ENCODE measurements around the gene ARMH3. TPM values are rescaled to one million over a fixed set of nuclear protein-coding genes. Genes with fewer than 3 reads are reported as not detected.
"Not testable (repeated sequence)": the region's sequence is repeated elsewhere in the genome, so short reads cannot be mapped to it uniquely, and the experiment has no call there.

The ARMH3 gene
- total and polyA plus RNA-seq, 10 of the 15 experiments (the other 5 are each of a cell fraction or from before 2014, with no cell fraction given) = 13.0 to 33.0 (median 16.4) TPM

DNA sequence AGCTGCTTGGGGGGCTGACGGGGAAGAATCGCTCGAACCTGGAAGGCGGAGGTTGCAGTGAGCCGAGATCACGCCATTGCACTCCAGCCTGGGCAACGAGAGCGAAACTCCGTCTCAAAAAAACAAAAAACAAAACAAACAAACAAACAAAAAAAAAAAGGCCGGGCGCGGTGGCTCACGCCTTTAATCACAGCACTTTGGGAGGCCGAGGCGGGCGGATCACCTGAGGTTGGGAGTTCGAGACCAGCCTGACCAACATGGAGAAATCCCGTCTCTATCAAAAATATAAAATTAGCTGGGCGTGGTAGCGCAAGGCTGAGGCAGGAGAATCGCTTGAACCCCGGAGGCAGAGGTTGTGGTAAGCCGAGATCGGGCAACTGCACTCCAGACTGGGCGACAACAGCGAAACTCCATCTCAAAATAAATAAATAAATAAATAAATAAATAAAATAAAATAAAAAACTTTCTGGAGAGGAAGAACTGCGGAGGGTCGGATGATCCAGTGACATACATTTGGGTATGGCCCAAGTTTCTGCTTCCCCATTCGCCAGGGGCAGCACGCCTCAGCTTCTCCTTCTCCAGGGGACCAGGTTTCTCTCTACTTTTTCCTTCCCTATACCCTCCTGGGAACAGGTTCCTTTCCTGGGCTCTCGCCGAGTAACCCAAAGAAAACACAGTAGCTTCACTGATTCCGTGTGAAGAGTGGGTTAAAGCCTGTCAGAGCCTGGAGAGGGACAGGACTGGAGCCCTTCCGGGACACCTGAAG, 909 bp downstream of the ARMH3 start:
- H3K36me3 ChIP-seq (ENCODE audit: control insufficient read depth in 2 of 2, insufficient read depth in 2 of 2, low read length in 1 of 2); DNase-seq (ENCODE audit: low read depth, low spot score); BruUV-seq (replicated peaks); ATAC-seq; H3K4me1 ChIP-seq (ENCODE audit: control insufficient read depth, insufficient read depth, low read length); H3K27me3 ChIP-seq (replicated peaks in 1 of 2; ENCODE audit: control insufficient read depth in 2 of 2, insufficient read depth in 2 of 2, low read length in 1 of 2); intact Hi-C loops (cut with micrococcal nuclease; ENCODE audit: unreplicated experiment); FAIRE-seq; H3K9me3 ChIP-seq (replicated peaks; ENCODE audit: control insufficient read depth, insufficient read depth, low read length); H4K20me1 ChIP-seq (ENCODE audit: control insufficient read depth, insufficient read depth); in situ Hi-C loops (cut with MboI): not testable (repeated sequence)
- peak; percentile 99 for TF ChIP-seq MLLT1 (IDR thresholded peaks at IDR 0.05)
- Histone ChIP-seq H3K4me2 (ENCODE audit: control insufficient read depth, insufficient read depth) (peak overlapping the region; percentile 80), H3K27ac (ENCODE audit: control insufficient read depth, insufficient read depth) (peak overlapping the region; percentile 77), H3K79me2 (ENCODE audit: control insufficient read depth, insufficient read depth, low read length) (peaks cover 54% of the 10 kb centered on the region), H2AFZ (ENCODE audit: control insufficient read depth, low read depth, low read length) (peak overlapping the region; percentile 74), H3K9ac (ENCODE audit: control insufficient read depth, insufficient read depth, low read length) (peak overlapping the region; percentile 80), H3K4me3 (peak overlapping the region; percentile 93)
- POLR2A ChIA-PET = interaction anchor here (0.6 to 1.8 kb wide), 7 partner anchors 11 to 794 kb away, joined by 3 to 7 read pairs (median 4); partner anchors contain the start of genes HPS6 and OGA
- CTCF ChIA-PET = interaction anchor here (1.3 to 2.3 kb wide), 5 partner anchors 13 to 218 kb away, joined by 4 to 12 read pairs (median 6); no protein-coding TSS in a partner anchor
- RAD21 ChIA-PET (ENCODE audit: unreplicated experiment) = interaction anchor here (0.9 to 2.2 kb wide), 5 partner anchors 21 to 165 kb away, joined by 3 to 8 read pairs (median 3); no protein-coding TSS in a partner anchor
- WGBS (ENCODE audit: insufficient coverage, insufficient replicate concordance, low lambda C conversion rate, missing lambda C conversion rate) = 74% methylated on average over 31 of the region's 34 CpGs
- SMC1A ChIA-PET (ENCODE audit: uncharacterized antibody, unreplicated experiment) = interaction anchor here (0.8 to 2.9 kb wide), 10 partner anchors 11 to 237 kb away, joined by 3 to 13 read pairs (median 4); partner anchors contain the start of gene OGA

DNA sequence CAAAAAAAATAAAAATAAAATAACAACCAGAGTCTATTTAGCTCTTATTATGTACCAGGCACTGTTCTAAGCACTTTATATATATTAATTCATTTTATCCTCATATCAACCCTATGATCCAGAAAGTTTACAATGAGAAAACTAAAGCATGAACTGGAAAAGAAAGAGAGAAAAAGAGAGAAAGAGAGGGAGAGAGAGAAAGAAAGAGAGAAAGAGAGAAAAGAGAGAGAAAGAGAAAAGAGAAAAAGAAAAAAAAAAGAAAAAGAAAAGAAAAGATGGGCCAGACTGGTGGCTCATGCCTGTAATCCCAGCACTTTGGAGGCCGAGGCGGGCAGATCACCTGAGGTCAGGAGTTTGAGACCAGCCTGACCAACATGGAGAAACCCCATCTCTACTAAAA, 9.9 kb downstream of the ARMH3 start:
- ChIA-PET RAD21 (ENCODE audit: unreplicated experiment) (no interaction called here), POLR2A (no interaction called here), SMC1A (ENCODE audit: uncharacterized antibody, unreplicated experiment) (no interaction called here), CTCF (no interaction called here)
- Histone ChIP-seq H3K36me3 (ENCODE audit: control insufficient read depth in 2 of 2, insufficient read depth in 2 of 2, low read length in 1 of 2) (no peaks in the 10 kb centered on the region), H3K4me3 (no peak overlapping the region), H4K20me1 (ENCODE audit: control insufficient read depth, insufficient read depth) (no peaks in the 10 kb centered on the region), H3K4me1 (ENCODE audit: control insufficient read depth, insufficient read depth, low read length) (no peaks in the 10 kb centered on the region), H2AFZ (ENCODE audit: control insufficient read depth, low read depth, low read length) (no peak overlapping the region), H3K27me3 (replicated peaks in 1 of 2; ENCODE audit: control insufficient read depth in 2 of 2, insufficient read depth in 2 of 2, low read length in 1 of 2) (no peaks in the 10 kb centered on the region), H3K9me3 (replicated peaks; ENCODE audit: control insufficient read depth, insufficient read depth, low read length) (no peaks in the 10 kb centered on the region), H3K4me2 (ENCODE audit: control insufficient read depth, insufficient read depth) (no peak overlapping the region), H3K27ac (ENCODE audit: control insufficient read depth, insufficient read depth) (no peak overlapping the region), H3K79me2 (ENCODE audit: control insufficient read depth, insufficient read depth, low read length) (peaks cover 42% of the 10 kb centered on the region), H3K9ac (ENCODE audit: control insufficient read depth, insufficient read depth, low read length) (no peak overlapping the region)
- no TSS peak for BruUV-seq (replicated peaks)
- 100% methylated on average over 2 of the region's 2 CpGs for WGBS (ENCODE audit: insufficient coverage, insufficient replicate concordance, low lambda C conversion rate, missing lambda C conversion rate)
- in situ Hi-C loops (cut with MboI) (no loop called here), intact Hi-C loops (cut with micrococcal nuclease; ENCODE audit: unreplicated experiment) (no loop called here)
- DNase-seq (ENCODE audit: low read depth, low spot score) = no peak
- ATAC-seq = no peak
- no peak for FAIRE-seq
- TF ChIP-seq ATF7 (IDR thresholded peaks at IDR 0.05; ENCODE audit: low read depth) = no peak
- TF ChIP-seq, protein P1, sequence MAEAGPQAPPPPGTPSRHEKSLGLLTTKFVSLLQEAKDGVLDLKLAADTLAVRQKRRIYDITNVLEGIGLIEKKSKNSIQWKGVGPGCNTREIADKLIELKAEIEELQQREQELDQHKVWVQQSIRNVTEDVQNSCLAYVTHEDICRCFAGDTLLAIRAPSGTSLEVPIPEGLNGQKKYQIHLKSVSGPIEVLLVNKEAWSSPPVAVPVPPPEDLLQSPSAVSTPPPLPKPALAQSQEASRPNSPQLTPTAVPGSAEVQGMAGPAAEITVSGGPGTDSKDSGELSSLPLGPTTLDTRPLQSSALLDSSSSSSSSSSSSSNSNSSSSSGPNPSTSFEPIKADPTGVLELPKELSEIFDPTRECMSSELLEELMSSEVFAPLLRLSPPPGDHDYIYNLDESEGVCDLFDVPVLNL (IDR thresholded peaks at IDR 0.05; ENCODE audit: low read depth, low read length) = no peak
- TF ChIP-seq CHD2 (IDR thresholded peaks at IDR 0.05; ENCODE audit: borderline replicate concordance, low read depth, low read length) = no peak
- no peak for TF ChIP-seq PAX8 (IDR thresholded peaks at IDR 0.05)
- TF ChIP-seq TCF7 (IDR thresholded peaks at IDR 0.05; ENCODE audit: borderline replicate concordance) = no peak
- TF ChIP-seq ASH2L (IDR thresholded peaks at IDR 0.05; ENCODE audit: borderline replicate concordance, low read depth) = no peak
- no peak for TF ChIP-seq RCOR1 (conservative IDR thresholded peaks at IDR 0.05; ENCODE audit: low read depth, low read length)
- TF ChIP-seq, protein P2, sequence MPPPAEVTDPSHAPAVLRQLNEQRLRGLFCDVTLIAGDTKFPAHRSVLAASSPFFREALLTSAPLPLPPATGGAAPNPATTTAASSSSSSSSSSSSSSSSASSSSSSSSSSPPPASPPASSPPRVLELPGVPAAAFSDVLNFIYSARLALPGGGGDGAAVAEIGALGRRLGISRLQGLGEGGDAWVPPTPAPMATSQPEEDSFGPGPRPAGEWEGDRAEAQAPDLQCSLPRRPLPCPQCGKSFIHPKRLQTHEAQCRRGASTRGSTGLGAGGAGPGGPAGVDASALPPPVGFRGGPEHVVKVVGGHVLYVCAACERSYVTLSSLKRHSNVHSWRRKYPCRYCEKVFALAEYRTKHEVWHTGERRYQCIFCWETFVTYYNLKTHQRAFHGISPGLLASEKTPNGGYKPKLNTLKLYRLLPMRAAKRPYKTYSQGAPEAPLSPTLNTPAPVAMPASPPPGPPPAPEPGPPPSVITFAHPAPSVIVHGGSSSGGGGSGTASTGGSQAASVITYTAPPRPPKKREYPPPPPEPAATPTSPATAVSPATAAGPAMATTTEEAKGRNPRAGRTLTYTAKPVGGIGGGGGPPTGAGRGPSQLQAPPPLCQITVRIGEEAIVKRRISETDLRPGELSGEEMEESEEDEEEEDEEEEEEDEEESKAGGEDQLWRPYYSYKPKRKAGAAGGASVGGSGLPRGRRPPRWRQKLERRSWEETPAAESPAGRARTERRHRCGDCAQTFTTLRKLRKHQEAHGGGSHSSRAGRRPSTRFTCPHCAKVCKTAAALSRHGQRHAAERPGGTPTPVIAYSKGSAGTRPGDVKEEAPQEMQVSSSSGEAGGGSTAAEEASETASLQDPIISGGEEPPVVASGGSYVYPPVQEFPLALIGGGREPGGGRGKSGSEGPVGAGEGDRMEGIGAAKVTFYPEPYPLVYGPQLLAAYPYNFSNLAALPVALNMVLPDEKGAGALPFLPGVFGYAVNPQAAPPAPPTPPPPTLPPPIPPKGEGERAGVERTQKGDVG (CRISPR knock-in tag; IDR thresholded peaks at IDR 0.05) = no peak
- TF ChIP-seq SMARCA5 (IDR thresholded peaks at IDR 0.05) = no peak
- TF ChIP-seq NFXL1 (IDR thresholded peaks at IDR 0.05; ENCODE audit: borderline replicate concordance) = no peak
